Suppressor macrophage treated with lipopolysaccharide for 4 hours (primary cell): ENCODE data around the gene TBC1D5.

ENCODE experiments used
- DNase-seq: peaks from one replicate; pipeline ENCODE4 v3.0.0-alpha.2; 2020

TBC1D5 gene

GRCh38 chr3:17195856-17196604 lies 546.4 kb downstream of the TBC1D5 start:
- peak; percentile 33 for DNase-seq

- peak; percentile 23 for DNase-seq
Observed at GRCh38 chr3:17195192-17195611, 547.2 kb downstream of the TBC1D5 start.

- no peak for DNase-seq
Observed at GRCh38 chr3:17194116-17194515, 548.3 kb downstream of the TBC1D5 start.

- DNase-seq: no peak
Observed at GRCh38 chr3:17192995-17193394, 549.4 kb downstream of the TBC1D5 start.

GRCh38 chr3:17190353-17191078 lies 551.9 kb downstream of the TBC1D5 start:
- DNase-seq: peak; percentile 47

DNA sequence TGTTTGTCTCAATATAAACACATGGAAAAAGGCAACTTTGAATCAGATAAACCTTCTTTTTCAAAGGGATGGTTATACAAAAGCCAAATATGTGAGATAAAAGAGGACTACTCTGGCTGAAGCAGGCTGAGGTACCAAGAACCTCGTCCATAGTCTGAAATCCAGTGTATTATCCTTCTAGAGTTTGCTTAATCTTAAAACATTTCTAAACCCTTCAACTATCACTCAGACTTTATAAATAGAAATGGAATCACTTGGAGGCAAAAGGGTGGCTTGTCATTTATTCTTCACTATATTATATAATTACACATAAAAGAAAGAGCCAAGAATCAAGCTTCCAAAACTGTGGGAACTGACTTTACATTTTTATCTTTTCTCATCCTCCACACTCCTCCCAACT lies 554.1 kb downstream of the TBC1D5 start:
- no peak for DNase-seq

GRCh38 chr3:17187589-17188184 lies 554.7 kb downstream of the TBC1D5 start:
- no peak for DNase-seq

DNA sequence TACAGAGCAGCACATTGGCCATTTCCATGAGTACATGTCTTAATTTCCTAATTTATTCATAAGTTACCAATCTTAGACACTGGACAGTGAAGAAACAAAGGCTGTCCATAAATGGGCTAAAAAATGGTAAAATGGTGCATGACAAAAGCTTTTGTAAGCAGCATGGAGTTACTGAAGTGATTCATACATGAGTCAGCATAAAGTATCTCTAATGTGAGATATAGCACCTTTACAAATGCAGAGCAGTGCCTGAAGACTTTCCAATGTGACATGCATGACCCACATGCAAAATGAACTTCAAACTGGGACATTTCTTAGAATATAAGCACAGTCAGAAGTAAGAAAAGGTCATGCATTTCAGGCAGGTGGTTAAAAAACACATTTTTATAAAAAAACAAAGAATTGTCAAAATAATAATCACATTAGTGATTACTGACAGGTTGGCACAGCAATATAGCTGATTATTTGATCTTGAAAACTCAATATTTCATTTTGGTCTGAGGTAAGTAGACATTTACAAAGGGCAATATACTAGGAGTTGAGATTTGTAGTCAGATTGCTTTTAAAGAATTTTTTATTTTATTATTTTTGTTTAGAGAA lies 558.4 kb downstream of the TBC1D5 start:
- no peak for DNase-seq

DNA sequence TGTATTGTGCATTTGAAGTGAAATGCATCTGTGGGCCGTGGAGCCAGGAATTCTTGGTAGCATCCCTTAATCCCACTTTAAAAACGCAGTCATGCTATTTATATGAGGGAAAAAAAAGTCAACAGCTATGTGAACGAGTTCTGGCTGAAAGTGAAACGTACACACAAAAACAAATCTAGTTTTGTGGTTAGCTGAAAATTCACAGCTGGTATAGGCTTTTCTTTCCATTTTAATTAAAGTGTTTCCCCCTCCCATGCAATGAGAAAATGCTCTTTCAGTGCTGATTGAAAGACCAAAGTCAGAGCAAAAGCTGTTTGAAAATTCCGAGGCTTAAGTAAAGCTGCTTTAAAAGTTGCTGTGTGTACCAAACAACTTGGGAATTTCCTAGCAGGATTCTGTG lies 560.3 kb downstream of the TBC1D5 start:
- DNase-seq: no peak

DNA sequence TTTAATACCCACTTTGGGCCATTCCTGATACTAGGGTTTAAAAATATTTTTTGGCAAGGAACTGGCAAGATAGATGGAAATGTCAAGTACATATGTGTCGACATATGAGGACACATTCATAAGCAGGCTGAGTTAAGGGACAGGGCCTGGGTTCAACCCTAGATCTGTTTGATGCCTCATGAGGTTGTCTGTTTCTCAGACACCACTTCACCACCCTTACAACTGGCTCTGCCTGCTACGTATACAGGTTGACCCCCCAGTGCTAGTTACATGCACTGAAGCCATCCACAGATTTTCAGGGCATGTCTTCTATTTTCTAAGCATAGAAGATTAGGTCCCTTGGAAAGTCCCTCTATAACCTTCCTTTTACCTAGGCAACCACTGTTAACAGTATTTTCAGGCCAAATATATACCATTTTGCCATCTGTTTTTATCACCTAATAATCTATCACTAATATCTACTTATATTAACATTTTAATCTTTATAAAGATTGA lies 561.0 kb downstream of the TBC1D5 start:
- DNase-seq: no peak

DNA sequence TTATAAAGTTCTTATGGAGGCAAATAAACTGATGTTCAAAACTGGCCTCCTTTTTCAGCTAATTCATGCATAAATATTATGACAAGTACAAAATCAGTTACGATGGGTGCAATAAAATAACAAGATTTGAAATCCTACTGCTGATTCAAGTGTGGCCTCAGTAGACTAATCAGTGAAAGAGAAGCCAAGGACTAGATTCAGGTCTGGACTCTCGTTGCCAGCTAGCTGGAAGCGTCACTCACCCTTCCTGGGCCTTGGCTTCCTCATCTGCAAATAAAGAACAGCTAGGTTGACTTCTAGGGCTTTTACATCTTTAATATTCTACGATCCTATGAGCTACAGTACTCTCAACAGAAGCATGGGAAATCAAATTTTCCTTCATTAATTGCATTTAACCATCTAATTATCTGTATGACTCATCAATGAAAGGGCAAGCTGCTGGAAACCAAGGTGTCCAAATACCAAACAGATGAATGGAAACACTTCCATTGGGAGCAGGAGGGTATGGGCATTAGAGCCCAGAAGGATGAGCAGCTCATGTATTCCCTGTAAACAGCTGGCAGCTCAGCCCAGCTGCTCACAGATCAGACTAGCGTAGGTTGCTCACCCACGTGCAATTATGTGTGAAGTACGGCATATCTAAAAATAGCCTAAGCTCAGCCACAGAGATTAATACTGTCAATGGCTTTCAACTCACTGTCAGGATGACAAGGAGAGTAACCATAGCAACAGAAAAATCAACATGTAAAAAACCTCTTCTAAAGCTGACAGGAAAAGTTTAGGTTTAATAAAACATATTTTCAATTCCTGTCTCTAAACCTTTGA lies 562.8 kb downstream of the TBC1D5 start:
- DNase-seq: no peak

- DNase-seq: no peak
Observed at GRCh38 chr3:17176757-17177156, 565.7 kb downstream of the TBC1D5 start.

DNA sequence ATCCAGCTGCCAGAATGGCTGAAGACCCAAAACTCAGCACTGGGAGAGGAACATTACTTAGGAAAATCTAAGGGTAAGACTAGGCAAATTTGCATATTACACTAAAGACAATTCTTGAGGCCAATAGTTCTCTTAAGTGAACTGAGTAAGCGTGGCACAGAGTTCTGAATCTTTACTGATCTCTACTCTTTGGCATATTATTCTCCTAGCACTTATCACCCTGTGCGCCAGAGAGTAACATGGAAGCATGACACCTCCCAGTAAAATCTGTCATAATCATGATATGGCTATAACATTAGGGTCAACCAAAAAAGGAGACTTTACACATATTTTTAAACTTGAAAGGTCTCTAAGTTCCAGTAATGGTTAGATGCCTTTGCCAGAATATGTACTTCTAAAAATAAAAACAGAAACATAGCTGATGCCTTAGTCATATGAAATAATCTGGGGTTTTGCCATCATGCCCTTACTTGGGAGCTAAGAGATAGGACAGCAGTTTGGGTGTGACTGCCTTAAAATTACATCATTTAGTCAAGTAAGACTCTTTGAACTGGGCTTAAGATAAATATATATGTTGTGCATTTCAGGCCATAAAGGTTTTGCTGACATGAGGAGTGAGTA lies 567.1 kb downstream of the TBC1D5 start:
- no peak for DNase-seq

- DNase-seq: no peak
Observed at GRCh38 chr3:17166369-17166768, 576.1 kb downstream of the TBC1D5 start.

DNA sequence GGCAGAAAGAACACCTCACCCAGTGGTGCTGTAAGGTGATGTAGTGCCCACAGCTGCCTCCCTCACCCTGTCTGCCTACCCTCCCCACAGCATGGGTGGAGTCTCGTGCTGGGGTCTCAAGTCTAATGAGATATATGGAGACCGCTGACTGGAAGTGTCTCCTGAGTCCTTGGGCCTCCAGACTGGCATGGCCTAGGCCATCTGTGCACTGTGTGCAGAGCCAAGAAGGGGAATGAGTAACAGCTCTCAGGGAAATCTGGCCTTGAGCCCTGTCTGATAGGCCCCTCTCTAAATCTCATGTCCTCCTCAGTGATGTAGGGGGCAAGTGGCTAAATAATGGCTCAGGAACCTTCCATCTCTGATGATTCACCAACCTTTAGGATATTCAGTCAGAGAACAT lies 580.3 kb downstream of the TBC1D5 start:
- no peak for DNase-seq

GRCh38 chr3:17160597-17160996 lies 581.8 kb downstream of the TBC1D5 start:
- DNase-seq: no peak

GRCh38 chr3:17158941-17159682 lies 583.3 kb downstream of the TBC1D5 start:
- DNase-seq: no peak

DNA sequence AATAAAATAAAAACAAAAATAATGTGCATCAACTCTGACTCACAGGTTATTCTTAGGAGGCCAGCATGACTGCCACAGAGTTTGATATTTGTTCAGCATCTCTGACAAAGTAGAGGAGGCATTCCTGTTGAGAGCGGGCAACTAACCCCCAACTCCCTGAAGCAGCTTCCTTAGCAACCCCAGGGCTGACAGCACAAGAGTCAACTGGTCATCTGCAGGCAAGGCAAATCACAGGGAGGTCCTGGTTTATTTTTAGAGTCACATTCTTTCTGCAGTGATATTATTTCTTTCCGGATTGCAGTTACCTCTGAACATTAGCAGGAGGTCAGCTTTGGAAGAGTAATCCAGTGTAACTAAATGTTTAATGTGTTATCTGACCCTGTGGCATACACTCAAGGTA lies 584.7 kb downstream of the TBC1D5 start:
- no peak for DNase-seq

- no peak for DNase-seq
Observed at GRCh38 chr3:17156864-17157263, 585.6 kb downstream of the TBC1D5 start.

- no peak for DNase-seq
Observed at GRCh38 chr3:17155951-17156350, 586.5 kb downstream of the TBC1D5 start.

DNA sequence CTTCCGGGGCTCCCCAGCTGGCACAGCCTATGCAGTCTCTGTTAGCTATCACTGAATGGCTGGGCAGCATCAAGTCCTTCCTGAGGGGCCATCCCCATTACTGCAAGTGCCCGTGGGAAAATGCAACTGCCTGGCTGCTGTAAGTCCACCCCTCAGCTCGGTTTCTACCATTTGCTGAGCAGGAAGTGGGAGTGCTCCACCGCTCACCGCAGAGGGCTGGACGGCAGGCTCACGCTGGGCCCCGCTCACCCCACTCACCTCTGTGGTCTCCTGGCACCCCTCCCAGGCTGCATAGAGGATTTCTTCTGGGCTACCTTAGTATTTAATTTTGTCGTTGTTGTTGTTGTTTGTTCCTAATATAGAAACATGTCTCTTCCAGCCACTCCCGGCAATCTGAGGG lies 587.5 kb downstream of the TBC1D5 start:
- no peak for DNase-seq
